IPS-15b (cell line): Measurements from ENCODE around the gene HACD4.
A peak's percentile ranks its signal among the peaks of the same experiment; 100 is the strongest.

Experiments used
- H3K27me3 ChIP-seq: one replicate; pipeline ENCODE4 v1.6.1; 2013; ENCODE audit warnings: low read length; ENCODE audit not compliant: control insufficient read depth, insufficient read depth
- H3K36me3 ChIP-seq: one replicate; pipeline ENCODE4 v1.6.1; 2013; ENCODE audit warnings: low read length; ENCODE audit not compliant: control insufficient read depth, insufficient read depth
- H3K4me1 ChIP-seq: one replicate; pipeline ENCODE4 v1.6.1; 2013; ENCODE audit warnings: mild to moderate bottlenecking, low read length; ENCODE audit not compliant: control insufficient read depth, insufficient read depth
- H3K4me3 ChIP-seq: one replicate; pipeline ENCODE4 v1.5.1; 2013; ENCODE audit warnings: low read depth, low read length
- H3K9ac ChIP-seq: one replicate; pipeline ENCODE4 v1.6.1; 2013; ENCODE audit warnings: low read depth, mild to moderate bottlenecking, low read length
- H3K9me3 ChIP-seq: one replicate; pipeline ENCODE4 v1.6.1; 2013; ENCODE audit warnings: mild to moderate bottlenecking, low read length; ENCODE audit not compliant: control insufficient read depth, insufficient read depth

The HACD4 gene

GRCh38 chr9:21031091-21031807, at the start of gene HACD4:
Gene HACD4 (minus strand): TSS chr9:21031640. CDS start chr9:21031590, 50 bp downstream.
- Histone ChIP-seq H3K27me3 (no peaks in the 10 kb centered on the region), H3K4me1 (peaks cover 4% of the 10 kb centered on the region), H3K9ac (peak within 1 kb of the TSS; percentile 37), H3K4me3 (peak within 1 kb of the TSS; percentile 65), H3K36me3 (no peaks in the 10 kb centered on the region), H3K9me3 (no peaks in the 10 kb centered on the region)

GRCh38 chr9:21080793-21081192, 49.4 kb upstream of the HACD4 start:
- H3K4me3 ChIP-seq = no peak overlapping the region
- H3K4me1 ChIP-seq = no peaks in the 10 kb centered on the region
- no peaks in the 10 kb centered on the region for H3K9me3 ChIP-seq
- H3K27me3 ChIP-seq = no peaks in the 10 kb centered on the region
- no peak overlapping the region for H3K9ac ChIP-seq
- H3K36me3 ChIP-seq = no peaks in the 10 kb centered on the region

- no peaks in the 10 kb centered on the region for H3K4me1 ChIP-seq
- H3K9ac ChIP-seq = no peak overlapping the region
- no peak overlapping the region for H3K4me3 ChIP-seq
- H3K27me3 ChIP-seq = no peaks in the 10 kb centered on the region
- no peaks in the 10 kb centered on the region for H3K9me3 ChIP-seq
- no peaks in the 10 kb centered on the region for H3K36me3 ChIP-seq
Observed at GRCh38 chr9:21078702-21079101, 47.3 kb upstream of the HACD4 start.

- H3K9me3 ChIP-seq = no peaks in the 10 kb centered on the region
- no peak within 1 kb of the TSS for H3K9ac ChIP-seq
- no peak within 1 kb of the TSS for H3K4me3 ChIP-seq
- H3K4me1 ChIP-seq = no peaks in the 10 kb centered on the region
- no peaks in the 10 kb centered on the region for H3K27me3 ChIP-seq
- no peaks in the 10 kb centered on the region for H3K36me3 ChIP-seq
Observed at GRCh38 chr9:21077781-21078180, 46.3 kb upstream of the HACD4 start, which contains the start of gene IFNB1. Gene IFNB1 (minus strand): TSS chr9:21077942. CDS start chr9:21077869, 73 bp downstream.

- Histone ChIP-seq H3K9me3 (no peaks in the 10 kb centered on the region), H3K4me1 (no peaks in the 10 kb centered on the region), H3K9ac (no peak overlapping the region), H3K36me3 (no peaks in the 10 kb centered on the region), H3K27me3 (no peaks in the 10 kb centered on the region), H3K4me3 (no peak overlapping the region)
Observed at GRCh38 chr9:21075484-21075883, 44.0 kb upstream of the HACD4 start.

GRCh38 chr9:21070906-21071305, 39.5 kb upstream of the HACD4 start:
- no peaks in the 10 kb centered on the region for H3K27me3 ChIP-seq
- no peaks in the 10 kb centered on the region for H3K36me3 ChIP-seq
- H3K4me3 ChIP-seq = no peak overlapping the region
- H3K9me3 ChIP-seq = no peaks in the 10 kb centered on the region
- no peak overlapping the region for H3K9ac ChIP-seq
- H3K4me1 ChIP-seq = no peaks in the 10 kb centered on the region

- no peak overlapping the region for H3K9ac ChIP-seq
- no peaks in the 10 kb centered on the region for H3K9me3 ChIP-seq
- no peaks in the 10 kb centered on the region for H3K4me1 ChIP-seq
- H3K27me3 ChIP-seq = no peaks in the 10 kb centered on the region
- H3K4me3 ChIP-seq = no peak overlapping the region
- H3K36me3 ChIP-seq = no peaks in the 10 kb centered on the region
Observed at GRCh38 chr9:21070171-21070571, 38.7 kb upstream of the HACD4 start.

- H3K9me3 ChIP-seq = no peaks in the 10 kb centered on the region
- H3K36me3 ChIP-seq = no peaks in the 10 kb centered on the region
- H3K9ac ChIP-seq = no peak overlapping the region
- no peaks in the 10 kb centered on the region for H3K27me3 ChIP-seq
- H3K4me1 ChIP-seq = no peaks in the 10 kb centered on the region
- H3K4me3 ChIP-seq = no peak overlapping the region
Observed at GRCh38 chr9:21060919-21061561, 29.6 kb upstream of the HACD4 start.

GRCh38 chr9:21056931-21057330, 25.5 kb upstream of the HACD4 start:
- Histone ChIP-seq H3K27me3 (no peaks in the 10 kb centered on the region), H3K9ac (no peak overlapping the region), H3K4me3 (no peak overlapping the region), H3K36me3 (no peaks in the 10 kb centered on the region), H3K9me3 (no peaks in the 10 kb centered on the region), H3K4me1 (no peaks in the 10 kb centered on the region)

- H3K4me1 ChIP-seq = no peaks in the 10 kb centered on the region
- no peak overlapping the region for H3K9ac ChIP-seq
- no peaks in the 10 kb centered on the region for H3K27me3 ChIP-seq
- H3K9me3 ChIP-seq = no peaks in the 10 kb centered on the region
- H3K36me3 ChIP-seq = no peaks in the 10 kb centered on the region
- no peak overlapping the region for H3K4me3 ChIP-seq
Observed at GRCh38 chr9:21053851-21054250, 22.4 kb upstream of the HACD4 start.

- no peaks in the 10 kb centered on the region for H3K4me1 ChIP-seq
Observed at GRCh38 chr9:21047281-21047691, 15.8 kb upstream of the HACD4 start.

GRCh38 chr9:21043841-21044240, 12.4 kb upstream of the HACD4 start:
- no peak overlapping the region for H3K4me3 ChIP-seq
- H3K4me1 ChIP-seq = no peaks in the 10 kb centered on the region
- no peak overlapping the region for H3K9ac ChIP-seq
- H3K9me3 ChIP-seq = no peaks in the 10 kb centered on the region
- H3K27me3 ChIP-seq = no peaks in the 10 kb centered on the region
- no peaks in the 10 kb centered on the region for H3K36me3 ChIP-seq

More at GRCh38 chr9:21047281-21047691, 15.8 kb upstream of the HACD4 start:
- no peak overlapping the region for H3K9ac ChIP-seq
- no peaks in the 10 kb centered on the region for H3K9me3 ChIP-seq
- H3K36me3 ChIP-seq = no peaks in the 10 kb centered on the region
- no peaks in the 10 kb centered on the region for H3K27me3 ChIP-seq
- H3K4me3 ChIP-seq = no peak overlapping the region
